Mucosa of rectum (tissue), 2 donors: ENCODE results near the gene SAE1.
"Not testable (repeated sequence)": the region's sequence is repeated elsewhere in the genome, so short reads cannot be mapped to it uniquely, and the experiment has no call there.

Source experiments
- H3K27ac ChIP-seq, 2 donors: one replicate each; pipeline ENCODE4 v1.7.0; 2013; ENCODE audit warnings: inconsistent platforms in 2 of 2, low read depth in 2 of 2, low read length in 2 of 2
- H3K27me3 ChIP-seq, 2 donors: one replicate each; pipeline ENCODE4 v1.7.0; 2013; ENCODE audit warnings: low read length in 2 of 2; ENCODE audit not compliant: control insufficient read depth in 2 of 2, insufficient read depth in 2 of 2
- H3K36me3 ChIP-seq, 2 donors: one replicate each; pipeline ENCODE4 v1.7.0; 2013; ENCODE audit warnings: low read length in 2 of 2; ENCODE audit not compliant: control insufficient read depth in 2 of 2, insufficient read depth in 2 of 2
- H3K4me1 ChIP-seq, 2 donors: one replicate each; pipeline ENCODE4 v1.7.0; 2013; ENCODE audit warnings: low read length in 2 of 2, mild to moderate bottlenecking in 1 of 2; ENCODE audit not compliant: control insufficient read depth in 2 of 2, insufficient read depth in 2 of 2
- H3K4me3 ChIP-seq, 2 donors: one replicate each; pipeline ENCODE4 v1.7.0; 2013; ENCODE audit warnings: low read length in 2 of 2
- H3K9ac ChIP-seq, 2 donors: one replicate each; pipeline ENCODE4 v1.7.0; 2013; ENCODE audit warnings: low read length in 2 of 2, low read depth in 1 of 2, mild to moderate bottlenecking in 1 of 2
- H3K9me3 ChIP-seq, 2 donors: one replicate each; pipeline ENCODE4 v1.7.0; 2013; ENCODE audit warnings: low read length in 2 of 2; ENCODE audit not compliant: control insufficient read depth in 2 of 2
- donor health status: healthy.
- donor health status: Normal muscosa, but diverticular disease.

Gene SAE1

GRCh38 chr19:47125669-47125938 is 5.0 kb upstream of the SAE1 start:
- no peak overlapping the region for H3K4me3 ChIP-seq
- no peaks in the 10 kb centered on the region for H3K27me3 ChIP-seq
- no peaks in the 10 kb centered on the region for H3K36me3 ChIP-seq
- H3K9ac ChIP-seq, result no peak overlapping the region
- H3K27ac ChIP-seq, result no peak overlapping the region
- H3K9me3 ChIP-seq, result no peaks in the 10 kb centered on the region
- peaks cover 2 to 3% of the 10 kb centered on the region in 2 donors for H3K4me1 ChIP-seq

- Histone ChIP-seq H3K4me3 (no peak overlapping the region), H3K9ac (no peak overlapping the region), H3K36me3 (peaks cover 0 to 3% of the 10 kb centered on the region in 2 donors), H3K4me1 (peaks cover 5 to 7% of the 10 kb centered on the region in 2 donors), H3K27ac (no peak overlapping the region), H3K27me3 (no peaks in the 10 kb centered on the region), H3K9me3 (no peaks in the 10 kb centered on the region)
These were observed 1.1 kb upstream of the SAE1 start for GRCh38 chr19:47129579-47129978.

DNA sequence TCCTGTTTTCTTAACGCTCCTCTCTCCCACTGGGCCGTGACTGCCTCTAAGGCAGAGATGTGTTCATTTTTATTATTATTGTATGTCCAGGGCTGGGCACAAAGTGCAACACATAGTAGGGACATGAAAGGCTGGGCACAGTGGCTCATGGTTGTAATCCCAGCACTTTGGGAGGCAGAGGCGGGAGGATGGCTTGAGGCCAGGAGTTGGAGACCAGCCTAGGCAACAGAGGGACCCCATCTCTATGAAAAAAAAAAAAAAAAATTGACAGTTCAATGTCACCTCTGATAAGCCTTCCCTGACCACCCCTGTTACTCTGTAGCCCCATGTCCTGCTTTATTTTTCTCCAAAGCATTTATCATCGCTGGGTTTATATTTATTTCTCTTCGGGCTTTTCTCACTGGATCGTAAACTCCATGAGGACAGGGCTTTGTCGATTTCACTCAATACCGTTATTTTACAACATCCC is 481 bp upstream of the SAE1 start:
- Histone ChIP-seq H3K4me1 (peaks cover 3 to 7% of the 10 kb centered on the region in 2 donors), H3K36me3 (peaks cover 0 to 3% of the 10 kb centered on the region in 2 donors), H3K27ac (no peak overlapping the region), H3K4me3 (peak overlapping the region; percentile 87 to 93), H3K9ac (no peak overlapping the region), H3K27me3 (no peaks in the 10 kb centered on the region), H3K9me3 (no peaks in the 10 kb centered on the region)

DNA sequence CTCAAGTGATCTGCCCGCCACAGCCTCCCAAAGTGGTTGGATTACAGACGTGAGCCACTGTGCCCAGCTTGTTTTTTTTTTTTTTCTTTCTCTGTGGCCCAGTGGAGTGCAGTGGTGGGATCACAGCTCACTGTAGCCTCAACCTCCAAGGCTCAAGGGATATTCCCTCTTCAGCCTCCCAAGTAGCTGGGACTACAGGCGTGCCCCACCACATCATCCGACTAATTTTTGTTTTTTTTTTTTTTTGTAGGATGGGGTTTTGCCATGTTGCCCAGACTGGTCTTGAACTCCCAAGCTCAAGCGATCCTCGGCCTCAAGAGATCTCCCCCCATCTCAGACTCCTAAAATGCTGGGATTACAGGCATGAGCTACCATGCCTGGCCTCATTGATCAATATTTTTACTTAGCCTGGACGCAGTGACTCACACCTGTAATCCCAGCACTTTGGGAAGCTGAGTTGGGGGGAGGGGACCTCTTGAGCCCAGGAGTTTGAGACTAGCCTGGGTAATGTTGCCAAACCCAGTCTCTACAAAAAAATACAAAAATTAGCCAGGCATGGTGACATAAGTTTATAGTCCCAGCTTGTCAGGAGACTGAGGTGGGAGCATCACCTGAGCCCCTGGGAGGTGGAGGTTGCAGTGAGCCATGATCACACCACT is 1.7 kb downstream of the SAE1 start:
- no peaks in the 10 kb centered on the region for H3K27me3 ChIP-seq
- no peaks in the 10 kb centered on the region for H3K9me3 ChIP-seq
- peaks cover 3 to 7% of the 10 kb centered on the region in 2 donors for H3K4me1 ChIP-seq
- no peak overlapping the region for H3K27ac ChIP-seq
- H3K9ac ChIP-seq, result no peak overlapping the region
- H3K4me3 ChIP-seq, result no peak overlapping the region
- H3K36me3 ChIP-seq, result peaks cover 0 to 3% of the 10 kb centered on the region in 2 donors

DNA sequence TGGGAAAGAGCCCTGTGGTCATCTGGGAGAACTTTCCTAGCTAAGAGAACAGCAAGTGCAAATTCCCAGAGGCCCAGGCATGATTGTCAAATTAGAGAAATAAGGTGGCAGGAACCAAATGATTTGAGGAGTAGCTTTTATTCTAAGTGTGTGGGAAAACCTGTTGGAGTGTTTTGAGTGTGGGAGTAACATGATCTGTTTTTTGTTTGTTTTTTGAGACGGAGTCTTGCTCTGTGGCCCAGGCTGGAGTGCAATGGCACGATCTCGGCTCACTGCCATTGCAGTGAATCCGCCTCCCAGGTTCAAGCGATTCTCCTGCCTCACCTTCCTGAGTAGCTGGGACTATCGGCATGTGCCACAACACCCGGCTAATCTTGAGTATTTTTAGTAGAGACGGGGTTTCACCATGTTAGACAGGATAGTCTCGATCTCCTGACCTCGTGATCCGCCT is 2.4 kb downstream of the SAE1 start:
- Histone ChIP-seq H3K9me3 (no peaks in the 10 kb centered on the region), H3K36me3 (peaks cover 0 to 3% of the 10 kb centered on the region in 2 donors), H3K9ac (no peak overlapping the region), H3K27ac (no peak overlapping the region), H3K27me3 (no peaks in the 10 kb centered on the region), H3K4me1 (peaks cover 3 to 7% of the 10 kb centered on the region in 2 donors), H3K4me3 (no peak overlapping the region)

- H3K4me3 ChIP-seq, result no peak overlapping the region
- H3K4me1 ChIP-seq, result peaks cover 3 to 7% of the 10 kb centered on the region in 2 donors
- no peak overlapping the region for H3K27ac ChIP-seq
- peaks cover 0 to 3% of the 10 kb centered on the region in 2 donors for H3K36me3 ChIP-seq
- no peak overlapping the region for H3K9ac ChIP-seq
- no peaks in the 10 kb centered on the region for H3K27me3 ChIP-seq
- H3K9me3 ChIP-seq, result no peaks in the 10 kb centered on the region
These were observed 3.9 kb downstream of the SAE1 start for GRCh38 chr19:47134545-47134944.

- Histone ChIP-seq H3K36me3 (peaks cover 0 to 3% of the 10 kb centered on the region in 2 donors), H3K9ac (no peak overlapping the region), H3K27me3 (no peaks in the 10 kb centered on the region), H3K4me1 (peaks cover 3 to 7% of the 10 kb centered on the region in 2 donors), H3K4me3 (no peak overlapping the region), H3K9me3 (no peaks in the 10 kb centered on the region), H3K27ac (no peak overlapping the region)
These were observed 4.5 kb downstream of the SAE1 start for GRCh38 chr19:47135156-47135555.

GRCh38 chr19:47141252-47141651 is 10.6 kb downstream of the SAE1 start:
- H3K4me3 ChIP-seq, H3K9me3 ChIP-seq, H3K9ac ChIP-seq, H3K27ac ChIP-seq, H3K4me1 ChIP-seq, H3K27me3 ChIP-seq: not testable (repeated sequence)
- peaks cover 7 to 24% of the 10 kb centered on the region in 2 donors for H3K36me3 ChIP-seq

GRCh38 chr19:47141695-47142094 is 11.1 kb downstream of the SAE1 start:
- no peak overlapping the region for H3K9ac ChIP-seq
- no peaks in the 10 kb centered on the region for H3K4me1 ChIP-seq
- peaks cover 12 to 28% of the 10 kb centered on the region in 2 donors for H3K36me3 ChIP-seq
- H3K27me3 ChIP-seq, result no peaks in the 10 kb centered on the region
- no peak overlapping the region for H3K4me3 ChIP-seq
- H3K27ac ChIP-seq, result no peak overlapping the region
- H3K9me3 ChIP-seq, result no peaks in the 10 kb centered on the region

DNA sequence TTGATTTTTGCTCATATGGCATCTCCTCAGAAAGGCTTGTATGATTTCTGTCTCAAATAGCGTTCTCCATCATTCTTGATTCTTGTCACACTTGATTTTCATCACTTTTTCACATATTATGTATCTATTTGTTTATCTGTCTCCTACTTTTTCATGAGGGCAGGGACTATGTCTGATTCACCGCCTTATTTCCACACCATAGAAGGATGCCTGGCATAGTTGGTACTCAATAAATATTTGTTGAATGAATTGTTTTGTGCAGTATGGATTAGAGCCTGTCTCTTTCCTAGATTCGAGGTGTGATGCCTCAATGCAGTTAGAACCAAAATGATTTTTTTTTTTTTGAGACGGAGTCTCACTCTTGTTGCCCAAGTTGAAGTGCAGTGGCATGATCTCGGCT is 12.1 kb downstream of the SAE1 start:
- Histone ChIP-seq H3K9me3 (no peaks in the 10 kb centered on the region), H3K4me3 (no peak overlapping the region), H3K27me3 (no peaks in the 10 kb centered on the region), H3K27ac (no peak overlapping the region), H3K4me1 (no peaks in the 10 kb centered on the region), H3K36me3 (peaks cover 12 to 28% of the 10 kb centered on the region in 2 donors), H3K9ac (no peak overlapping the region)
